ENCODE data around the gene FKTN.

The FKTN gene

DNA sequence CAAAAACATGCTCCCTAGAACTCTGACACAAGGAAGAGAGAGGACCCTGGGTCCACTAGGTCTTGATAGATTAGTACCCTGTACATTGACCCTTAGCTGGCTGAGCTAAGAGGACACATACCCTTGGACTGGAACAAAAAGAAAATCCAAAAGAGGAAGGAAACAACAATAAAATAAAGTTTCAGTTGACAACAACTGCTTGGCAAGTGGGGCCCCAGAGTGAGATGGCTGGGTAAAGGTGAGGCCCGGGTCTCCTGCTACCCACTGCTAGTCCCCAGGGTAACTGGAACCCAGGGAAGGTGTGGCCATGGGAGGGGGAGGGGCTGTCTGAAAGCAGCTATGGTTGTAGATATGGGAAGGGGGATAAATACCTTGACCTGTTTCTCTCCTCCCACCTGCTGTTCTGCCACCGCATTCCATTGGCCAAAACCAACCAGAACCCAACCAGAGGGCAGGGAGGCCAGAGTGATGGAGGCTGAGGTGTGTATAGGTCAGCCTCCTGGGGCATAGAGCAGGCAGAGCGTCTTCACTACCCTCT lies 116.0 kb downstream of the FKTN start:
- no peaks in the 10 kb centered on the region for H3K79me2 ChIP-seq (ENCODE audit: insufficient read depth, low read length)
- peaks cover 8% of the 10 kb centered on the region for H3K27me3 ChIP-seq (ENCODE audit: insufficient read depth, low read length, poor library complexity)
- no peak overlapping the region for H3K4me2 ChIP-seq (ENCODE audit: insufficient read depth, low read length)
- H3K27ac ChIP-seq (ENCODE audit: low read length) = no peak overlapping the region
- H2AFZ ChIP-seq (ENCODE audit: low read depth, low read length) = no peak overlapping the region
- no peak overlapping the region for H3K4me3 ChIP-seq (ENCODE audit: low read depth in 1 of 2, low read length in 2 of 2)
- no peaks in the 10 kb centered on the region for H4K20me1 ChIP-seq (ENCODE audit: insufficient read depth, low read length)
- no peak overlapping the region for H3K9ac ChIP-seq (ENCODE audit: low read depth, low read length)
- no peaks in the 10 kb centered on the region for H3K9me3 ChIP-seq (ENCODE audit: insufficient read depth, low read length, severe bottlenecking)
- DNase-seq = no peak
- no peaks in the 10 kb centered on the region for H3K36me3 ChIP-seq (ENCODE audit: insufficient read depth, low read length)
- H3K4me1 ChIP-seq (ENCODE audit: insufficient read depth, low read length) = no peaks in the 10 kb centered on the region
- TF ChIP-seq, protein P1, sequence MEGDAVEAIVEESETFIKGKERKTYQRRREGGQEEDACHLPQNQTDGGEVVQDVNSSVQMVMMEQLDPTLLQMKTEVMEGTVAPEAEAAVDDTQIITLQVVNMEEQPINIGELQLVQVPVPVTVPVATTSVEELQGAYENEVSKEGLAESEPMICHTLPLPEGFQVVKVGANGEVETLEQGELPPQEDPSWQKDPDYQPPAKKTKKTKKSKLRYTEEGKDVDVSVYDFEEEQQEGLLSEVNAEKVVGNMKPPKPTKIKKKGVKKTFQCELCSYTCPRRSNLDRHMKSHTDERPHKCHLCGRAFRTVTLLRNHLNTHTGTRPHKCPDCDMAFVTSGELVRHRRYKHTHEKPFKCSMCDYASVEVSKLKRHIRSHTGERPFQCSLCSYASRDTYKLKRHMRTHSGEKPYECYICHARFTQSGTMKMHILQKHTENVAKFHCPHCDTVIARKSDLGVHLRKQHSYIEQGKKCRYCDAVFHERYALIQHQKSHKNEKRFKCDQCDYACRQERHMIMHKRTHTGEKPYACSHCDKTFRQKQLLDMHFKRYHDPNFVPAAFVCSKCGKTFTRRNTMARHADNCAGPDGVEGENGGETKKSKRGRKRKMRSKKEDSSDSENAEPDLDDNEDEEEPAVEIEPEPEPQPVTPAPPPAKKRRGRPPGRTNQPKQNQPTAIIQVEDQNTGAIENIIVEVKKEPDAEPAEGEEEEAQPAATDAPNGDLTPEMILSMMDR (IDR thresholded peaks at IDR 0.05; ENCODE audit: borderline replicate concordance, extremely low read depth, low read length, poor library complexity, severe bottlenecking) = no peak
- no peak for ATAC-seq (ENCODE audit: insufficient read depth, low read depth)

DNA sequence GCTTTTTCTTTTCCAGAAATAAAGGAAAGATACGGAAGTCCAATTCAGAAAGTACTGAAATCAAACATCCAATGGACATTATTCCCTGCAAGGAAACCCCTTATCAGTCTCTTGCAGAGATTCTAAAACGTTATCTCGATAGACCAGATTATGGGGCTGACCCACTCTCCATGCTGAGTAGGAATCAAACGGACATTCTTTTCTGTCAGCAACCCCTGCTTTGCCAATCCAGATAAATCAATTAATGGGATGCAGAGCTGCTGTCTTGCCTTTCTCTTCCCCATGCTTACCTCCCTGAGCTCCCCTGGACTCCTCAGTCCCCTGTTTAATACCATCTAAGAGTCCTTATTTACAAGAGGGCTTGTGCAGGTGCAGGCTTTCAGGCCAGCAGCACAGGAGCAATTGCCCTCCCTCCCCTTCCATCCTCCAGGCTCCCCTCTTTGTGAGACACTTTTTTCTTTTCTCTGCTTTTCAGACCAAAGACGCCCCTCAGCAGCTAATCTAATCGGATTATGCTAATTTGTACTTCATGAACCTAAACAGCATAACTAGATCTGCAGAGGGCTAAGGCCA lies 118.5 kb downstream of the FKTN start:
- ATAC-seq (ENCODE audit: insufficient read depth, low read depth) = no peak
- no peaks in the 10 kb centered on the region for H3K36me3 ChIP-seq (ENCODE audit: insufficient read depth, low read length)
- no peak for TF ChIP-seq EZH2 (IDR thresholded peaks at IDR 0.05; ENCODE audit: borderline replicate concordance, low read depth, low read length, severe bottlenecking)
- TF ChIP-seq, protein P1 (IDR thresholded peaks at IDR 0.05; ENCODE audit: borderline replicate concordance, extremely low read depth, low read length, poor library complexity, severe bottlenecking) = no peak
- no peak overlapping the region for H3K4me2 ChIP-seq (ENCODE audit: insufficient read depth, low read length)
- no peaks in the 10 kb centered on the region for H3K4me1 ChIP-seq (ENCODE audit: insufficient read depth, low read length)
- H3K27ac ChIP-seq (ENCODE audit: low read length) = no peak overlapping the region
- no peak overlapping the region for H3K4me3 ChIP-seq (ENCODE audit: low read depth in 1 of 2, low read length in 2 of 2)
- H2AFZ ChIP-seq (ENCODE audit: low read depth, low read length) = no peak overlapping the region
- no peaks in the 10 kb centered on the region for H3K9me3 ChIP-seq (ENCODE audit: insufficient read depth, low read length, severe bottlenecking)
- no peaks in the 10 kb centered on the region for H4K20me1 ChIP-seq (ENCODE audit: insufficient read depth, low read length)
- H3K27me3 ChIP-seq (ENCODE audit: insufficient read depth, low read length, poor library complexity) = peaks cover 8% of the 10 kb centered on the region
- no peak overlapping the region for H3K9ac ChIP-seq (ENCODE audit: low read depth, low read length)
- no peak for DNase-seq
- no peaks in the 10 kb centered on the region for H3K79me2 ChIP-seq (ENCODE audit: insufficient read depth, low read length)

DNA sequence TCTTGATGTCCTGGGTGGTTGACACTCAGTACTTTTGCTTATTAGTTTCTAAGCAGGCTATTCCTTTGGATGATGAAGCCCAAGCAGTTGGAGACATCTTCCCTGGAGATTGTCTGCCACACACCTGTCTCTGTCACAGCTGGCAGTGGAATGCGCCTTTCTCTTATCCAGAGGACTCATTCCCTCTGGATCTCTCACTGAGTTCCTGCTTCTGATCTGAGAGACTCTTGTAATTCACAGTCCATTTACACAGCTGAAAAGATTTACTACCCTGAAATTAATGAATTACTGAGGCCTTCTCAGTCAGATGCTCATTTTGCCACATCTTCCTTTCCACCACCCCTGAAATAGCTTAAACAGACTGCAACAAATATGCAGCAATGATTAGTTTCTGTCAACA lies 120.2 kb downstream of the FKTN start:
- no peak overlapping the region for H3K9ac ChIP-seq (ENCODE audit: low read depth, low read length)
- ATAC-seq (ENCODE audit: insufficient read depth, low read depth) (no peak), DNase-seq (no peak)
- H3K36me3 ChIP-seq (ENCODE audit: insufficient read depth, low read length) = no peaks in the 10 kb centered on the region
- TF ChIP-seq EZH2 (IDR thresholded peaks at IDR 0.05; ENCODE audit: borderline replicate concordance, low read depth, low read length, severe bottlenecking) = no peak
- TF ChIP-seq, protein P1 (IDR thresholded peaks at IDR 0.05; ENCODE audit: borderline replicate concordance, extremely low read depth, low read length, poor library complexity, severe bottlenecking) = no peak
- no peak overlapping the region for H3K4me2 ChIP-seq (ENCODE audit: insufficient read depth, low read length)
- H3K27me3 ChIP-seq (ENCODE audit: insufficient read depth, low read length, poor library complexity) = peaks cover 6% of the 10 kb centered on the region
- H3K4me3 ChIP-seq (ENCODE audit: low read depth in 1 of 2, low read length in 2 of 2) = no peak overlapping the region
- no peak overlapping the region for H3K27ac ChIP-seq (ENCODE audit: low read length)
- H3K9me3 ChIP-seq (ENCODE audit: insufficient read depth, low read length, severe bottlenecking) = no peaks in the 10 kb centered on the region
- H3K79me2 ChIP-seq (ENCODE audit: insufficient read depth, low read length) = no peaks in the 10 kb centered on the region
- H2AFZ ChIP-seq (ENCODE audit: low read depth, low read length) = no peak overlapping the region
- H4K20me1 ChIP-seq (ENCODE audit: insufficient read depth, low read length) = no peaks in the 10 kb centered on the region
- no peaks in the 10 kb centered on the region for H3K4me1 ChIP-seq (ENCODE audit: insufficient read depth, low read length)

Data from DND-41 (cell line).